ENCODE measurements around the gene RPL22. TPM values are rescaled to one million over a fixed set of nuclear protein-coding genes. Genes with fewer than 3 reads are reported as not detected.
A peak's percentile ranks its signal among the peaks of the same experiment; 100 is the strongest.

RPL22 gene
- total RNA-seq, 2 donors from 2014 or later, result 121 to 213 TPM

DNA sequence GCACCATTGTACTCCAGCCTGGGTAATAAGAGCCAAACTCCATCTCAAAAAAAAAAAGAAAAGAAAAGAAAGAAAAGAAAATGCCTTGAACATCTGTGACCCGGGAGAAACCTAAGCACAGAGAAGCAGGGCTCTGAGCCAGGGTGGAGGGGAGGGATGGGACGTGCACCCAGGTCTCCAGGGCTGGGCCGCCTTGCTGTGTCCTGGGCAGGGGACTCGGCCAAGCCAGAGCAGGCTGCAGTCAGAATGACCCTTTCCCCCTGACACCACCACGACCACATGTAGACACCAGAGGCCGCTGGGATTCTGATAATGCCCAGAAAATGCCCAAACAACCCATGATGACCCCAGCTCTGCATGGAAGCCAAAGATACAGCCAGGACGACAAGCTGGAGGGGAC is 37.1 kb downstream of the RPL22 start:
- intact Hi-C loops (cut with DNase I), result no loop called here

DNA sequence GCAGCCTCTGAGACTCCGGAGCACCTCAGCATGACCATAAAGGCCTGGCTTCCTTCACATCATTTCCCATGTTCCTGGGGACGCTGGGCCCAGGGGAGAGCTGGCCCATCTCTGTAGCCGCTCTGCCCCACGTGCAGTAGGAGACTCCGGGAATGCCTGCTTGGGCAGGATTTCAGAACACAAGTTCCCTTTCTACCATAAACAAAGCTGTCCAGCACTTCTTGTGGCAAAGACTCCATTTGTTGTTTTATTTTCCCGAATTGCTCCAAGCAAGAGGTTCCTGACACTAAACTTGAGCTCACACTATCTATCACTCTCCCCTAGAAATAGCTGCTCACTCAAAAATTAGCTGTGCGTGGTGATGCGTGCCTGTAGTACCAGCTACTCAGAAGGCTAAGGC is 41.2 kb downstream of the RPL22 start:
- peaks cover 2% of the 10 kb centered on the region for H3K27me3 ChIP-seq (replicated peaks; ENCODE audit: insufficient read depth)
- H3K4me3 ChIP-seq, result no peak overlapping the region
- no peaks in the 10 kb centered on the region for H3K36me3 ChIP-seq
- peaks cover 8% of the 10 kb centered on the region for H3K4me1 ChIP-seq (replicated peaks)
- no peak overlapping the region for H3K27ac ChIP-seq
- H3K9me3 ChIP-seq, result no peaks in the 10 kb centered on the region
- DNase-seq (ENCODE audit: low spot score), result no peak
- intact Hi-C loops (cut with DNase I), result no loop called here
- WGBS, result 53% methylated on average over 8 of the region's 8 CpGs
- TF ChIP-seq POLR2AphosphoS5 (IDR thresholded peaks at IDR 0.05) (no peak), POLR2A (IDR thresholded peaks at IDR 0.05) (no peak)
- TF ChIP-seq, protein P1, sequence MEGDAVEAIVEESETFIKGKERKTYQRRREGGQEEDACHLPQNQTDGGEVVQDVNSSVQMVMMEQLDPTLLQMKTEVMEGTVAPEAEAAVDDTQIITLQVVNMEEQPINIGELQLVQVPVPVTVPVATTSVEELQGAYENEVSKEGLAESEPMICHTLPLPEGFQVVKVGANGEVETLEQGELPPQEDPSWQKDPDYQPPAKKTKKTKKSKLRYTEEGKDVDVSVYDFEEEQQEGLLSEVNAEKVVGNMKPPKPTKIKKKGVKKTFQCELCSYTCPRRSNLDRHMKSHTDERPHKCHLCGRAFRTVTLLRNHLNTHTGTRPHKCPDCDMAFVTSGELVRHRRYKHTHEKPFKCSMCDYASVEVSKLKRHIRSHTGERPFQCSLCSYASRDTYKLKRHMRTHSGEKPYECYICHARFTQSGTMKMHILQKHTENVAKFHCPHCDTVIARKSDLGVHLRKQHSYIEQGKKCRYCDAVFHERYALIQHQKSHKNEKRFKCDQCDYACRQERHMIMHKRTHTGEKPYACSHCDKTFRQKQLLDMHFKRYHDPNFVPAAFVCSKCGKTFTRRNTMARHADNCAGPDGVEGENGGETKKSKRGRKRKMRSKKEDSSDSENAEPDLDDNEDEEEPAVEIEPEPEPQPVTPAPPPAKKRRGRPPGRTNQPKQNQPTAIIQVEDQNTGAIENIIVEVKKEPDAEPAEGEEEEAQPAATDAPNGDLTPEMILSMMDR (IDR thresholded peaks at IDR 0.05), result no peak

More for the DNA sequence above, 37.1 kb downstream of the RPL22 start:
- WGBS, result 87% methylated on average over 7 of the region's 7 CpGs
- H3K9me3 ChIP-seq, result no peaks in the 10 kb centered on the region
- peaks cover 7% of the 10 kb centered on the region for H3K4me1 ChIP-seq (replicated peaks)
- no peak overlapping the region for H3K4me3 ChIP-seq
- peaks cover 7% of the 10 kb centered on the region for H3K27me3 ChIP-seq (replicated peaks; ENCODE audit: insufficient read depth)
- H3K36me3 ChIP-seq, result no peaks in the 10 kb centered on the region
- TF ChIP-seq, protein P1 (IDR thresholded peaks at IDR 0.05), result no peak
- TF ChIP-seq POLR2AphosphoS5 (IDR thresholded peaks at IDR 0.05), result no peak
- TF ChIP-seq POLR2A (IDR thresholded peaks at IDR 0.05), result no peak
- no peak for DNase-seq (ENCODE audit: low spot score)
- no peak overlapping the region for H3K27ac ChIP-seq

DNA sequence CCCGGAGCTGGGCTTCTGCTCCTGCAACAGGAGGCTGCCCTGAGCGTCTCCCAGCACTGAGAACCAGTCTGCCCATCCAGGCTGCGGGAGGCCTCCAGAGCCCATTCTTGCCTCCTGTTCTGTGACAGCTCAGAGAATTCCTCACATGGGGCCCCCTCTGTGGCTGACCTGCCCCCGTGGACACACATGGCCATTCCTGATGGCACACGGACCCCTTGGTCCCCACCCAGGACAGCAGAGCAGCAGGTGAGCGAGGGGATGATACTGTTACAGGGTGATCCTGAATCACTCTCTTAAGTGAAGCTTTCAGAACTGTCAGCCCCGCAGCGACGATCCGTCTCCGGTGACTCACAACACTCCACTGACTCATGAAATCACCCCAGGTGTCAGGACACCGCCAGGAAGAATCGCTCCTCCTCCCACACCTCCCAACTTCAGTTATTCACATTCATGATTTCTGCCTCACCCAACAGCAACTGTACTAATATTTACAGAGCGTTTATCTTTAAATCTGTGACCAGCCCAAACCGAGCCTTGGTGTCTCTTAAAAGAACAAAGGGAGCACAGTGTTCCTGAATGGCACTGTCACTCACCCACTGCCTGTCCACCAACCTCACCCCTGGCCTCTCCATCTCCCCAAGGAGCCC is 41.7 kb downstream of the RPL22 start:
- WGBS, result 36% methylated on average over 15 of the region's 15 CpGs
- Histone ChIP-seq H3K27ac (no peak overlapping the region), H3K4me1 (replicated peaks) (peaks cover 8% of the 10 kb centered on the region), H3K9me3 (no peaks in the 10 kb centered on the region), H3K36me3 (no peaks in the 10 kb centered on the region), H3K4me3 (no peak overlapping the region), H3K27me3 (replicated peaks; ENCODE audit: insufficient read depth) (peaks cover 2% of the 10 kb centered on the region)
- intact Hi-C loops (cut with DNase I), result no loop called here
- peak; percentile 55 for DNase-seq (ENCODE audit: low spot score)
- no peak for TF ChIP-seq POLR2A (IDR thresholded peaks at IDR 0.05)
- peak; percentile 73 for TF ChIP-seq POLR2AphosphoS5 (IDR thresholded peaks at IDR 0.05)

DNA sequence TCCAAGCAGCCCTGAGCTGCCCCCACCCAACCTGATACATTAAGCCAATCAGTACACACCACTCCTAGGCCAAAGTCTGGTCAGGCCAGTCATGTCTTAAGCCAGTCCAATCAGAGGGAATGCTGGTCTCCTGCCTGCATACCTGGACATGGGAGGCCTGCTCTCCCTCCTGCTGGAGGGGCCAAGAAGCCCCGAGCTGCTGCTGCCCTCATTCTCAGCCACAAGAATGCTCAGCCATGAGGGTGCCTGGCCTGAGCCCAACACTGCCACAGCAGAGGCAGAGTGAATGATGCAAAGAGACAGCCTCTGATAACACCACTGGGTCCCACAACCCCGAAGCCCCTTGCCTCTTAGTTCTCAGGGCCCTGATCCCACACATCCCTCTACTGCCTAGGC is 42.3 kb downstream of the RPL22 start:
- no peaks in the 10 kb centered on the region for H3K9me3 ChIP-seq
- no peak overlapping the region for H3K27ac ChIP-seq
- no peak for TF ChIP-seq POLR2AphosphoS5 (IDR thresholded peaks at IDR 0.05)
- TF ChIP-seq, protein P1 (IDR thresholded peaks at IDR 0.05), result no peak
- TF ChIP-seq POLR2A (IDR thresholded peaks at IDR 0.05), result no peak
- H3K36me3 ChIP-seq, result no peaks in the 10 kb centered on the region
- DNase-seq (ENCODE audit: low spot score), result no peak
- H3K27me3 ChIP-seq (replicated peaks; ENCODE audit: insufficient read depth), result peaks cover 2% of the 10 kb centered on the region
- intact Hi-C loops (cut with DNase I), result no loop called here
- WGBS, result 50% methylated on average over 1 of the region's 2 CpGs
- H3K4me1 ChIP-seq (replicated peaks), result peaks cover 8% of the 10 kb centered on the region
- no peak overlapping the region for H3K4me3 ChIP-seq

DNA sequence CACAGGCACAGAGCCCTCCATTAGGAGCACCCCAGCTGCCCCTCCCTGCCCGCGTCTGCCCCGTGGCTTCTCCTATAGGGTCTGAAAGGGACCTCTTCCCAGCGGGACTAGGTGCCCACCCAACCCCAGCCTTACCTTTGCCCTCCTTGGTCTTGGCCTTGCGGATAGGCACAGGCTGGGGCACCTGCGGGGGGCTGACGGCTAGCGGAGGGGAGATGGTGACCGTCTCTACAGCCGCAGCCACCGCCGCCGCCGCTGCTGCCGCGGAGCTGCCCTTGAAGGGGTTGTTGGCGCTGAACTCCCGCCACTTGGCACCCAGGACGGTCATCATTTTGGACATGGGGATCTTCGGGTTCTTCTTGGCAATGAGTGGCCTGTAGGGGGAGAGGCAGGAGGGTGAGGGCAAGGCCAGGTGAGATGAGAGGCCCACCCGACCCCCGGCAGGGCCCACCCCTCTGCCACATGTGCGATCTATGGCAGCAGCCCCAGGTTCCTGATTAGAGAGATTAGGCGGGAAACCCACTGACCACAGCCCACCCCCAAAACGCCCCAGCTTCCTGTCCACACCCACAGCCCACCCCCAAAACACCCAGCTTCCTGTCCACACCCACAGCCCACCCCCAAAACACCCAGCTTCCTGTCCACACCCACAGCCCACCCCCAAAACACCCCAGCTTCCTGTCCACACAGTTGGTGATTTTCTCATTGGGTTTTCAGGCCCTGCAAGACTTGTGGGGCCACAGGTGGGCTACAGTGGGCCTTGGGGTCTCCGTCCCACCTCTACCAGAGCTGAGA is 44.7 kb downstream of the RPL22 start:
- TF ChIP-seq, protein P1 (IDR thresholded peaks at IDR 0.05), result no peak
- TF ChIP-seq POLR2AphosphoS5 (IDR thresholded peaks at IDR 0.05) (no peak), POLR2A (IDR thresholded peaks at IDR 0.05) (no peak)

More for the DNA sequence above, 44.7 kb downstream of the RPL22 start:
- Histone ChIP-seq H3K27me3 (replicated peaks; ENCODE audit: insufficient read depth) (no peaks in the 10 kb centered on the region), H3K4me1 (replicated peaks) (peaks cover 8% of the 10 kb centered on the region), H3K9me3 (no peaks in the 10 kb centered on the region), H3K27ac (no peak overlapping the region), H3K36me3 (no peaks in the 10 kb centered on the region), H3K4me3 (no peak overlapping the region)
- no peak for DNase-seq (ENCODE audit: low spot score)
- WGBS, result 86% methylated on average over 26 of the region's 26 CpGs
- intact Hi-C loops (cut with DNase I), result no loop called here

All from prostate gland (tissue), 2 donors.